Activated CD4-positive, alpha-beta memory T cell treated with anti-CD3 and anti-CD28 coated beads for 36 hours (primary cell): ENCODE results near the gene ATP1A1. TPM values are rescaled to one million over a fixed set of nuclear protein-coding genes. Genes with fewer than 3 reads are reported as not detected.

Source experiments
- CTCF ChIA-PET: fragments of 350-600 bp; sonication (Branson Sonifier 250); formaldehyde crosslinking; loops from one replicate; lab custom pipeline; 2021; ENCODE audit warnings: antibody characterized with exemption, inconsistent platforms; lab: Charles Lee
- POLR2A ChIA-PET: fragments of 350-600 bp; sonication (Branson Sonifier 250); formaldehyde crosslinking; loops from one replicate; lab custom pipeline; 2021; ENCODE audit warnings: antibody characterized with exemption; lab: Charles Lee
- DNase-seq: peaks from one replicate; pipeline ENCODE4 v3.0.0-alpha.2; 2020
- H3K27ac Mint-ChIP-seq: one replicate; pipeline ENCODE4 v1.8.0; 2021; ENCODE audit warnings: mixed read lengths
- H3K27me3 Mint-ChIP-seq: one replicate; pipeline ENCODE4 v1.8.0; 2021; ENCODE audit warnings: mixed read lengths
- H3K36me3 Mint-ChIP-seq: one replicate; pipeline ENCODE4 v1.8.0; 2021; ENCODE audit warnings: mixed read lengths
- H3K4me1 Mint-ChIP-seq: one replicate; pipeline ENCODE4 v1.8.0; 2021; ENCODE audit warnings: low read depth, mixed read lengths
- H3K4me3 Mint-ChIP-seq: one replicate; pipeline ENCODE4 v1.8.0; 2021; ENCODE audit warnings: mild to moderate bottlenecking, mixed read lengths
- H3K9me3 Mint-ChIP-seq: one replicate; pipeline ENCODE4 v1.8.0; 2021; ENCODE audit warnings: mixed read lengths
- intact Hi-C: fragments of 100-400 bp; cut with micrococcal nuclease; formaldehyde crosslinking; loops from one replicate; pipeline ENCODE4 v1.15.1; 2023
- total RNA-seq, 2 experiments: library from RNA; stranded (reverse); gene quantifications; one replicate each; pipeline ENCODE4 v1.2.3, GENCODE V29; 2021

ATP1A1 gene
- total RNA-seq, 2 experiments from 2014 or later = 253 to 258 TPM

DNA sequence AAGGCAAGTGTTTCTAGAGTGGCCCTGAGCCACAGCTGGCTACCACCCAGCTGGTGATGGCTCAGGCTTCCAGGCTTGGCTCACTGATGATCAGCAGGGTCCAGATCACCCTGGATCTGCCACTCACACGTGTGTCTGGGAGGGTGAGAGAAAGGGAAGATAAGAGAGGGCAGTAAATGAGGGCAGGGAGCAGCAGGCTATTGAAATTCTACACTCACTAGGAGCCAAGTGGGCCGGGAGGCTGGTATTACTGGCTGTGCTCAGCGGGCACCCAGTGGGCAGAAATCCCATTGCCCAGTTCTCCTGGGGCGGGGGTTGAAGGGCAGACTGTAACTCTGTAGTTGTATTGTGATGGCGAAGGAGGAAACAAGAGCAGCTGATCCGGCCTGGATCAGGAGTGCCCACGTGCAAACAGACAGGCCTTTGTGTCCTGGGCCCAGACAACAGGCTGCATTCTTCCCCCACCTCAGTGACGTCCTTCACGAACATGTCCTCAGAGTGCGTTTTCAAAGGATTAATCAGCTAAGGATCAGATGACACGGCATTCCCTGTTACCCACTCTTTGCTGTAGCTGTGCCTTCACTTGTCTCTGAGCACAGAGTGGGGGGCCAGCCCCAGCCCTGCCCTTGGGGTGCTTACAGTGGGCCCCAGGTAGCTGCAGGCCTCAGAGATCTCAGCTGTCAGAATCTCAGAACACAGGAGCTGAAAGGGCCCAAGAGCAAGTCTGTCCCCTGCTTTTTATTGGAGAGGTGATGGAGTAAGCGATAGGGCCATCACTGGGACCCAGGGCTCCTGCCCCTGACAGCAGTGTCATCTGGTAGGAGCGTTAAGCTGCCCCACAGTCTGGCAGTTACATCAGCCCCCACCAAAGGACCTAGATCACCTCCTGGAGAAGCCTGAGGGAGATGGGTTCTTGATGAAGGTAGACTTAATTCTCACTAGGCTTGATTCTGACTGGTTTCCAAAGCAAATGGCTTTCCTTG lies 60.5 kb downstream of the ATP1A1 start:
- CTCF ChIA-PET = no interaction called here

DNA sequence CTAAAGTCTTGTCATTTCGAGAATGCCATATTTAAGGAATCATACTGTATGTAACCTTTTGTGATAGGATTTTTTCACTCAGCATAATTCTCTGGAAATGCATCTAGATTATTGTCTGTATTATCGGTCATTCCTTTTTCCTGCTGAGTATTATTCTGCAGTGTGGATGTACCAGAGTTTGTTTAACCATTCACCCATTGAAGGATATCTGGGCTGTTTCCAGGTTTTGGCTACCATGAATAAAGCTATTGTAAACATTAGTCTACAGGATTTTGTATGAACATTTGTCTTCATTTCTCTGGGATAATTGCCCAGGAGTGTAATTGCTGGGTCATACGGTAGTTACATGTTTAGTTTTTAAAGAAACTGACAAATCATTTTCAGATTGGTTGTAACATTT lies 61.8 kb downstream of the ATP1A1 start:
- H3K4me1 Mint-ChIP-seq = no peaks in the 10 kb centered on the region
- no peak overlapping the region for H3K27ac Mint-ChIP-seq
- no peaks in the 10 kb centered on the region for H3K27me3 Mint-ChIP-seq
- ChIA-PET POLR2A (interaction anchor here (1.1 kb wide), 1 partner anchor 15 kb away, joined by 3 read pairs; no protein-coding TSS in a partner anchor), CTCF (interaction anchor here (0.7 to 1.5 kb wide), 3 partner anchors 13 to 51 kb away, joined by 3 to 7 read pairs (median 3); no protein-coding TSS in a partner anchor)
- no peaks in the 10 kb centered on the region for H3K36me3 Mint-ChIP-seq
- H3K4me3 Mint-ChIP-seq = no peak overlapping the region
- no peaks in the 10 kb centered on the region for H3K9me3 Mint-ChIP-seq
- no peak for DNase-seq
- intact Hi-C loops = no loop called here

More for the DNA sequence above, 60.5 kb downstream of the ATP1A1 start:
- no peak overlapping the region for H3K4me3 Mint-ChIP-seq
- DNase-seq = no peak
- H3K9me3 Mint-ChIP-seq = no peaks in the 10 kb centered on the region
- no peak overlapping the region for H3K27ac Mint-ChIP-seq
- peaks cover 3% of the 10 kb centered on the region for H3K27me3 Mint-ChIP-seq
- POLR2A ChIA-PET = interaction anchor here (0.8 kb wide), 1 partner anchor 15 kb away, joined by 3 read pairs; no protein-coding TSS in a partner anchor
- no peaks in the 10 kb centered on the region for H3K4me1 Mint-ChIP-seq
- no peaks in the 10 kb centered on the region for H3K36me3 Mint-ChIP-seq
- intact Hi-C loops = no loop called here

DNA sequence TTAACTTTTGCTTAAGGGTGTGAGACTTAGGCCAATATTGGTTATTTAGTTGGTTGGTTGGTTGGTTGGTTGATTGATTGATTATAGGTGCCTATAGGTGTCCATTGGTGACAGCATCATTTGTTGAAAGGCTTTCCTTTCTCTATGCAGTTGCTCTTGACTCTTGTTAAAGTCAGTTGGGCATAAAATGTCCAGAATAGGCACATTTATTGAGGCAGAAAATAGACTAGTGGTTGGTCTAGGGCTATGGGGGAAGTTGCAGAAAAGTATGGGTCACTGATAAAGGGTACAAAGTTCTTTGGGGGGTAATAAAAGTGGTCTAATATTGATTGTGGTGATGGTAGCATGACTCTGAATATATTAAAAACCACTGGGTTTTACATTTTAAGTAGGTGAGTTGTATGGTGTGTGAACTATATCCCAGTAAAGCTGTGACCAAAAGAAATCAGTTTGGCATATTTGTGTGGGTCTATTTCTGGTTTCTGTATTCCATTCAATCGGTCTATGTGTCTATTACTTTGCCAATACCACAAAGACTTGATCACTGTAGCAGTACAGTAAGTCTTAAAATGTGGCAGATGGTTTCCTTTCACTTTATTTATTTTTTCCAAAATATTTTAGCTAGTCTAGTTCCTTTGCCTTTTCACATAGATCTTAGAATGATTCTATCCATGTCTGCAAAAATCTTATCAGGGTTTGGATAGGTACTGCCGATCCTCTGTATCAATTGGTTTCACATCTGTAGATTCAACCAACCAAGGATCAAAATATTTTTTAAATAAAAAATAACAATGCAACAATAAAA lies 63.0 kb downstream of the ATP1A1 start:
- intact Hi-C loops = loop anchor here (1.0 kb wide), 1 partner anchor 58 kb away; no protein-coding TSS in a partner anchor

GRCh38 chr1:116436611-116436970 lies 63.5 kb downstream of the ATP1A1 start:
- no peak for DNase-seq
- CTCF ChIA-PET = interaction anchor here (1.2 to 1.6 kb wide), 3 partner anchors 18 to 68 kb away, joined by 3 to 7 read pairs (median 4); no protein-coding TSS in a partner anchor
- no peaks in the 10 kb centered on the region for H3K4me1 Mint-ChIP-seq
- H3K27ac Mint-ChIP-seq = no peak overlapping the region
- no peaks in the 10 kb centered on the region for H3K9me3 Mint-ChIP-seq
- no peak overlapping the region for H3K4me3 Mint-ChIP-seq
- intact Hi-C loops = loop anchor here (1.0 kb wide), 1 partner anchor 58 kb away; no protein-coding TSS in a partner anchor
- POLR2A ChIA-PET = no interaction called here
- peaks cover 2% of the 10 kb centered on the region for H3K27me3 Mint-ChIP-seq
- H3K36me3 Mint-ChIP-seq = no peaks in the 10 kb centered on the region

More for the DNA sequence above, 63.0 kb downstream of the ATP1A1 start:
- no peak overlapping the region for H3K4me3 Mint-ChIP-seq
- POLR2A ChIA-PET = interaction anchor here (1.1 kb wide), 1 partner anchor 17 kb away, joined by 3 read pairs; no protein-coding TSS in a partner anchor
- no peaks in the 10 kb centered on the region for H3K9me3 Mint-ChIP-seq
- no peak for DNase-seq
- no peaks in the 10 kb centered on the region for H3K4me1 Mint-ChIP-seq
- no peak overlapping the region for H3K27ac Mint-ChIP-seq
- CTCF ChIA-PET = interaction anchor here (0.7 to 1.6 kb wide), 4 partner anchors 17 to 68 kb away, joined by 3 to 7 read pairs (median 4); no protein-coding TSS in a partner anchor
- no peaks in the 10 kb centered on the region for H3K27me3 Mint-ChIP-seq
- H3K36me3 Mint-ChIP-seq = no peaks in the 10 kb centered on the region

DNA sequence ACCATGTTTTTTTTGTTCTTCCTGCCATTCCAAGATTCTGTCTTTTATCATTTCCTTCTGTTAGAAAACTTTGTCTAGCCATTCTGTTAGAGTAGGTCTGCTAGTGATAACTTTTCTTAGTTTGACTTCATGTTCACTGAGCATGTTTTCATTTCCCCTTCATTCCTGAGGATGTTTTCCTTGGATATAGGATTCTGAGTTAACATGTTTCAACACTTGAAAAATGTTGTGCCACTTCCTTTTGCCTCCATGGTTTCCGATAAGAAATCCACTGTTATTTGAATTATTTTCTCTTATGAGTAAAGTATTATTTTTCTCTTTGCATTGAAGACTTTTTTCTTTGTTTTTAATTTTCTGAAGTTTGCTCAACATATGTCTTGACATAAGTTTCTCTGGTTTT lies 66.7 kb downstream of the ATP1A1 start:
- intact Hi-C loops = no loop called here
- Mint-ChIP-seq H3K4me1 (no peaks in the 10 kb centered on the region), H3K4me3 (no peak overlapping the region), H3K27ac (no peak overlapping the region), H3K9me3 (no peaks in the 10 kb centered on the region), H3K36me3 (no peaks in the 10 kb centered on the region), H3K27me3 (peaks cover 4% of the 10 kb centered on the region)
- ChIA-PET POLR2A (no interaction called here), CTCF (no interaction called here)
- DNase-seq = no peak

DNA sequence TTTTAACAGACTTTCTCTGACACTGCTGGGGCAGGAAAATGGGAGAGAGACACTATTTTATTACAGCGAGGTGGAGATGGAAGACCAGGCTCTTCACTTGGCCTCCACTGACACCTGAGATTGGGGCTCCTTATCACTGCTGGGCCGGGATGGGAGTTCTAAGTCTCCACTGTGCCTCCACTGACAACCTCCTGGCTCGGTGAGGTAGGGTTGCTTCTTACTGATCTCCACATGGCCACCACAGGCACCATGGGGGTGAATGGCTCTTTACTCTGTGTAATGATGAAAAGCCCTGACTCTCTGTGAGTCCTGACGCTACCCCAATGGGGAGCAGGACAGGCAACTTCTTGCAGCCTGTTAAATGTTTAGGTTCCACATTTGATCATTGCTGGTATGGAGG lies 67.7 kb downstream of the ATP1A1 start:
- ChIA-PET CTCF (interaction anchor here (0.7 kb wide), 1 partner anchor 32 kb away, joined by 3 read pairs; no protein-coding TSS in a partner anchor), POLR2A (no interaction called here)
- H3K4me1 Mint-ChIP-seq = no peaks in the 10 kb centered on the region
- H3K36me3 Mint-ChIP-seq = no peaks in the 10 kb centered on the region
- intact Hi-C loops = no loop called here
- DNase-seq = no peak
- H3K27me3 Mint-ChIP-seq = peaks cover 4% of the 10 kb centered on the region
- no peaks in the 10 kb centered on the region for H3K9me3 Mint-ChIP-seq
- no peak overlapping the region for H3K27ac Mint-ChIP-seq
- H3K4me3 Mint-ChIP-seq = no peak overlapping the region

DNA sequence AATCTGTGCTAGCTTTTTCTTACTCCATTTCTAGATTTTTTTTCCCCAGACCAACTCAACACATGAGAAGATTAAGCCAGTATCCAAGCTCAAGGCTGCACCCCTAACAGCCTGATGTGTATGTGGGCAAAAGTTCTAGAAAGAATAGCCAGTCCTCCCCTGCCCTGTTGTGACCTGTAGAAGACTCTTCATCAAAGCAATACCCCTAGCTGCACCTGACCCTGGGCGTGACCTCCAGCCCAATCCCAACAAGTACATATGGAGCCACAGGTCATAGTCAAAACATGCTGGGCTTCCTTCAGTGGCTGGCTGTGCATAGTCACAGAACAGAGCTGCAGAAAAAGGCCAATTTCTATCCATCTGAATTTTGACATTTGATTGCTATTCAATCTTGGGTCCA lies 72.5 kb downstream of the ATP1A1 start:
- H3K27me3 Mint-ChIP-seq = peaks cover 5% of the 10 kb centered on the region
- no peak overlapping the region for H3K27ac Mint-ChIP-seq
- intact Hi-C loops = no loop called here
- CTCF ChIA-PET = interaction anchor here (0.6 kb wide), 1 partner anchor 306 kb away, joined by 3 read pairs; no protein-coding TSS in a partner anchor
- no peaks in the 10 kb centered on the region for H3K9me3 Mint-ChIP-seq
- H3K4me1 Mint-ChIP-seq = no peaks in the 10 kb centered on the region
- no peaks in the 10 kb centered on the region for H3K36me3 Mint-ChIP-seq
- no peak overlapping the region for H3K4me3 Mint-ChIP-seq
- no peak for DNase-seq
- POLR2A ChIA-PET = no interaction called here

DNA sequence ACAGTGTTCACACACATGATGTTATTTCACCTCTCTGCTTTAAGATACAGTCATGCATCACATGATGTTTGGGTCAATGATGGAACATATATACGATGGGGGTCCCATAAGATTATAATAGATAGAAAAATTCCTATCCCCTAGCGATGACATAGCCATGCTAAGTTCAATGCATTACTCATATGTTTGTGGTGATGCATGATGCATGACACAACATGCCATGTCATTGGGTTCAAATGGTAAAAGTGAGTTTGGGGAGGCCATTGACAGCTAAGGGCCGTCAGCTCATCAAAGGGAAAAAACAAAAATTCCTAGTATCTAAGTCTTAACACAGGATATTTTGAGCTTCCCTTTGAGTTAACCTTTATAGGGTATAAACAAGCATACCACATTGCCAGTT lies 73.6 kb downstream of the ATP1A1 start:
- H3K36me3 Mint-ChIP-seq = no peaks in the 10 kb centered on the region
- H3K27ac Mint-ChIP-seq = no peak overlapping the region
- no peaks in the 10 kb centered on the region for H3K9me3 Mint-ChIP-seq
- intact Hi-C loops = no loop called here
- no peak overlapping the region for H3K4me3 Mint-ChIP-seq
- ChIA-PET POLR2A (no interaction called here), CTCF (interaction anchor here (0.6 to 1.3 kb wide), 2 partner anchors 39 to 462 kb away, joined by 4 read pairs; no protein-coding TSS in a partner anchor)
- no peak for DNase-seq
- H3K27me3 Mint-ChIP-seq = peaks cover 2% of the 10 kb centered on the region
- H3K4me1 Mint-ChIP-seq = no peaks in the 10 kb centered on the region

GRCh38 chr1:116448785-116449385 lies 75.8 kb downstream of the ATP1A1 start:
- Mint-ChIP-seq H3K36me3 (no peaks in the 10 kb centered on the region), H3K4me3 (no peak overlapping the region), H3K27ac (no peak overlapping the region), H3K27me3 (peaks cover 1% of the 10 kb centered on the region), H3K9me3 (no peaks in the 10 kb centered on the region), H3K4me1 (no peaks in the 10 kb centered on the region)
- POLR2A ChIA-PET = no interaction called here
- CTCF ChIA-PET = interaction anchor here (1.4 to 2.5 kb wide), 3 partner anchors 35 to 310 kb away, joined by 3 to 8 read pairs (median 4); no protein-coding TSS in a partner anchor
- no peak for DNase-seq
- intact Hi-C loops = no loop called here

- ChIA-PET POLR2A (no interaction called here), CTCF (interaction anchor here (1.4 to 2.5 kb wide), 3 partner anchors 35 to 310 kb away, joined by 3 to 8 read pairs (median 4); no protein-coding TSS in a partner anchor)
- Mint-ChIP-seq H3K36me3 (no peaks in the 10 kb centered on the region), H3K27me3 (peaks cover 1% of the 10 kb centered on the region), H3K9me3 (no peaks in the 10 kb centered on the region), H3K27ac (no peak overlapping the region), H3K4me1 (no peaks in the 10 kb centered on the region), H3K4me3 (no peak overlapping the region)
- no peak for DNase-seq
- intact Hi-C loops = no loop called here
Observed at GRCh38 chr1:116449578-116449977, 76.5 kb downstream of the ATP1A1 start.

DNA sequence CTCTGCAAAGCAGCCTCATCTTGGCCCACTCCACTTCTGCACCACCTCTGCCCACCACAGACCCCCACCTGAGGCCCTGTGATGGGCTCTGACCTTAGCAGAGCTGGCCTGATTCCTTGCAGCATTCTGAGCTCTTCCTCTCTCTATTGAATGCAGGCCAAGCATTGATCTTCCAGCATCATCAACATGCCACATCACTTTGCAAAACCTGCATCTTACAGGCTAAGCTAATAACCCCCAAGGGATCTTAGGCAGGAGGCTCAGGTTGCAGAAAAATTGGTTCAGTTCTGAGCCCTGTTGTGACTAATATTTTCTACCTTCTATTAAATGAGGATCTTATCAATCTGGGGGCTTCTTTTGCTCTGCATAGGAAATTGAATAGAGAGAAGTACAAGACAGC lies 78.7 kb downstream of the ATP1A1 start:
- POLR2A ChIA-PET = no interaction called here
- intact Hi-C loops = no loop called here
- H3K36me3 Mint-ChIP-seq = no peaks in the 10 kb centered on the region
- CTCF ChIA-PET = no interaction called here
- no peak overlapping the region for H3K27ac Mint-ChIP-seq
- DNase-seq = no peak
- no peaks in the 10 kb centered on the region for H3K4me1 Mint-ChIP-seq
- no peaks in the 10 kb centered on the region for H3K9me3 Mint-ChIP-seq
- H3K27me3 Mint-ChIP-seq = peaks cover 1% of the 10 kb centered on the region
- no peak overlapping the region for H3K4me3 Mint-ChIP-seq
